H1 (cell line): ENCODE results near the gene FOXA3.

Experiments
- ASH2L ChIP-seq: fragments of 200-600, 300-600 bp; sonication (generic); IDR thresholded peaks from one replicate; pipeline ENCODE4 v1.7.1; 2017; ENCODE audit warnings: low read length
- CBX5 ChIP-seq: fragments of 300-800, 300-1000 bp; sonication (generic); IDR thresholded peaks from 2 replicates; pipeline ENCODE4 v1.7.1; 2016; ENCODE audit warnings: antibody characterized with exemption, low read length, low read depth
- NRF1 ChIP-seq: IDR thresholded peaks from 2 replicates; pipeline ENCODE4 v1.6.1; 2011; ENCODE audit warnings: mild to moderate bottlenecking, low read depth, low read length, improper control_type of control experiment
- POLR2A ChIP-seq, 2 experiments: IDR thresholded peaks; 1 replicate in 1 of 2; 2 replicates in 1 of 2; pipeline ENCODE4 v1.6.1; 2011; ENCODE audit warnings: low read depth in 2 of 2, low read length in 2 of 2, mild to moderate bottlenecking in 2 of 2; ENCODE audit errors: control extremely low read depth in 1 of 2
- TF ChIP-seq, protein P1 (sequence below), 3 experiments: IDR thresholded peaks; 1 replicate in 2 of 3; 2 replicates in 1 of 3; pipeline versions ENCODE4 v1.5.1 to v1.6.1; 2011; ENCODE audit warnings: low read length in 3 of 3, mild to moderate bottlenecking in 3 of 3, inconsistent platforms in 2 of 3, low read depth in 1 of 3, moderate library complexity in 1 of 3; ENCODE audit not compliant: insufficient read depth in 1 of 3; ENCODE audit errors: control extremely low read depth in 1 of 3

DNA sequence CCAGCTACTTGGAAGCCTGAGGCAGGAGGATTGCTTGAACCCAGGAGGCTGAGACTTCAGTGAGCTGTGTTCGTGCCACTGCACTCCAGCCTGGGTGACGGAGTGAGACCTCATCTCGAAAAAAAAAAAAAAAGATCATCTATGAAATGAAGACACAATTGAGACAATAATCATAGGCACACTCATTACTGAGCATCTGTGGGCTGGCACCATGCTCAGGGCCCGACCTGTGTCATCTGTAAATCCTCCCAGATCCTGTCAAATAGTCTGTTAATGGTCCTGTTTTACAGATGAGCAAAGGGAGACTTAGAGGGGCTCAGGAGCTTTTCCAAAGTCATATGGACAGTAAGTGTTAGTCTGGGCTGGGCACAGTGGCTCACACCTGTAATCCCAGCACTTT, 54.6 kb downstream of the FOXA3 start:
- TF ChIP-seq, protein P1, sequence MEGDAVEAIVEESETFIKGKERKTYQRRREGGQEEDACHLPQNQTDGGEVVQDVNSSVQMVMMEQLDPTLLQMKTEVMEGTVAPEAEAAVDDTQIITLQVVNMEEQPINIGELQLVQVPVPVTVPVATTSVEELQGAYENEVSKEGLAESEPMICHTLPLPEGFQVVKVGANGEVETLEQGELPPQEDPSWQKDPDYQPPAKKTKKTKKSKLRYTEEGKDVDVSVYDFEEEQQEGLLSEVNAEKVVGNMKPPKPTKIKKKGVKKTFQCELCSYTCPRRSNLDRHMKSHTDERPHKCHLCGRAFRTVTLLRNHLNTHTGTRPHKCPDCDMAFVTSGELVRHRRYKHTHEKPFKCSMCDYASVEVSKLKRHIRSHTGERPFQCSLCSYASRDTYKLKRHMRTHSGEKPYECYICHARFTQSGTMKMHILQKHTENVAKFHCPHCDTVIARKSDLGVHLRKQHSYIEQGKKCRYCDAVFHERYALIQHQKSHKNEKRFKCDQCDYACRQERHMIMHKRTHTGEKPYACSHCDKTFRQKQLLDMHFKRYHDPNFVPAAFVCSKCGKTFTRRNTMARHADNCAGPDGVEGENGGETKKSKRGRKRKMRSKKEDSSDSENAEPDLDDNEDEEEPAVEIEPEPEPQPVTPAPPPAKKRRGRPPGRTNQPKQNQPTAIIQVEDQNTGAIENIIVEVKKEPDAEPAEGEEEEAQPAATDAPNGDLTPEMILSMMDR (IDR thresholded peaks at IDR 0.05; ENCODE audit: control extremely low read depth in 1 of 3, insufficient read depth in 1 of 3, low read depth in 1 of 3, low read length in 3 of 3) = no peak
- TF ChIP-seq CBX5 (no peak), NRF1 (no peak), ASH2L (no peak), POLR2A (IDR thresholded peaks at IDR 0.05; ENCODE audit: control extremely low read depth in 1 of 2, low read depth in 2 of 2, low read length in 2 of 2) (no peak)
